ENCODE data around the gene CLDN14.

CLDN14 gene

GRCh38 chr21:36425286-36425685 is 54.6 kb downstream of the CLDN14 start:
- Histone ChIP-seq H3K4me3 (ENCODE audit: low read depth, low read length) (no peak overlapping the region), H3K9ac (no peak overlapping the region), H3K9me3 (ENCODE audit: control insufficient read depth, low read length) (no peaks in the 10 kb centered on the region), H3K27me3 (ENCODE audit: control insufficient read depth, insufficient read depth, low read length) (no peaks in the 10 kb centered on the region), H3K36me3 (ENCODE audit: control insufficient read depth, insufficient read depth, low read length) (no peaks in the 10 kb centered on the region), H3K4me2 (ENCODE audit: low read length) (no peak overlapping the region), H3K79me2 (no peaks in the 10 kb centered on the region), H3K4me1 (no peaks in the 10 kb centered on the region), H2AFZ (no peak overlapping the region), H3K27ac (no peak overlapping the region)
- TF ChIP-seq CTCF (IDR thresholded peaks at IDR 0.05), result no peak

GRCh38 chr21:36424592-36424991 is 55.3 kb downstream of the CLDN14 start:
- no peaks in the 10 kb centered on the region for H3K36me3 ChIP-seq (ENCODE audit: control insufficient read depth, insufficient read depth, low read length)
- no peaks in the 10 kb centered on the region for H3K79me2 ChIP-seq
- TF ChIP-seq CTCF (IDR thresholded peaks at IDR 0.05), result no peak
- no peak overlapping the region for H3K27ac ChIP-seq
- no peak overlapping the region for H3K4me2 ChIP-seq (ENCODE audit: low read length)
- H3K27me3 ChIP-seq (ENCODE audit: control insufficient read depth, insufficient read depth, low read length), result no peaks in the 10 kb centered on the region
- no peaks in the 10 kb centered on the region for H3K4me1 ChIP-seq
- H3K4me3 ChIP-seq (ENCODE audit: low read depth, low read length), result no peak overlapping the region
- H3K9ac ChIP-seq, result no peak overlapping the region
- H2AFZ ChIP-seq, result no peak overlapping the region
- H3K9me3 ChIP-seq (ENCODE audit: control insufficient read depth, low read length), result no peaks in the 10 kb centered on the region

- Histone ChIP-seq H3K4me3 (ENCODE audit: low read depth, low read length) (no peak overlapping the region), H3K9me3 (ENCODE audit: control insufficient read depth, low read length) (no peaks in the 10 kb centered on the region), H3K4me2 (ENCODE audit: low read length) (no peak overlapping the region), H3K36me3 (ENCODE audit: control insufficient read depth, insufficient read depth, low read length) (no peaks in the 10 kb centered on the region), H3K79me2 (no peaks in the 10 kb centered on the region), H3K27ac (no peak overlapping the region), H3K27me3 (ENCODE audit: control insufficient read depth, insufficient read depth, low read length) (no peaks in the 10 kb centered on the region), H2AFZ (no peak overlapping the region), H3K4me1 (no peaks in the 10 kb centered on the region), H3K9ac (no peak overlapping the region)
- TF ChIP-seq CTCF (IDR thresholded peaks at IDR 0.05), result no peak
Observed at GRCh38 chr21:36423771-36424433, 56.0 kb downstream of the CLDN14 start.

GRCh38 chr21:36422279-36423098 is 57.4 kb downstream of the CLDN14 start:
- Histone ChIP-seq H3K4me1 (no peaks in the 10 kb centered on the region), H3K9ac (no peak overlapping the region), H3K4me2 (ENCODE audit: low read length) (no peak overlapping the region), H2AFZ (no peak overlapping the region), H3K4me3 (ENCODE audit: low read depth, low read length) (no peak overlapping the region), H3K27ac (no peak overlapping the region), H3K79me2 (no peaks in the 10 kb centered on the region), H3K27me3 (ENCODE audit: control insufficient read depth, insufficient read depth, low read length) (no peaks in the 10 kb centered on the region), H3K36me3 (ENCODE audit: control insufficient read depth, insufficient read depth, low read length) (no peaks in the 10 kb centered on the region), H3K9me3 (ENCODE audit: control insufficient read depth, low read length) (no peaks in the 10 kb centered on the region)
- no peak for TF ChIP-seq CTCF (IDR thresholded peaks at IDR 0.05)
